ENCODE data around the gene CLSTN2. TPM values are rescaled to one million over a fixed set of nuclear protein-coding genes. Genes with fewer than 3 reads are reported as not detected.

The CLSTN2 gene
- total and polyA plus RNA-seq, 2 experiments from 2014 or later: 3.5 to 7.0 TPM

DNA sequence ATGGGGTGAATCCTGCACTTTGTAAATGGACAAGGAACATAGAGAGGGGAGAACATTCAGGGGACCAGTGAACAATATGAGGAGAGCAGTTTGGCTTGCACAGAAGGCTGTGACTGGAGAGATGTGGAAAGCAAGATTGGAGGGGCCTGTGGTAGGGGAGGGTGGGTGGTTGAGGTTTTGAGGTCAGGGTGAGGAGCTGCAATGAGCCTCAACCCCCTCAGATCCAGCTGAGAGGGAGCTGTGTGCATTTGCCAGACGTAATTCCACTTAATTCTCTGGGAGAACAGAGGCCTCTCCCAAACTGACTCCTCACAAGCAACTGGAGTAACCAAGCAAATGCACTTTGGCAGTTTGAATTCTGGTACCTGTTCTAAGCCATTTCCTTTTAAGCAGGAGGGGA, 489.7 kb downstream of the CLSTN2 start:
- Histone ChIP-seq H3K9me3 (ENCODE audit: low read depth) (no peaks in the 10 kb centered on the region), H3K27me3 (no peaks in the 10 kb centered on the region), H3K36me3 (no peaks in the 10 kb centered on the region), H3K27ac (peak overlapping the region; percentile 95), H3K4me1 (ENCODE audit: low read depth) (peaks cover 42% of the 10 kb centered on the region), H3K4me3 (no peak overlapping the region)
- no peak for DNase-seq (ENCODE audit: low read depth in 1 of 2, low spot score in 1 of 2)
- TF ChIP-seq, protein P1, sequence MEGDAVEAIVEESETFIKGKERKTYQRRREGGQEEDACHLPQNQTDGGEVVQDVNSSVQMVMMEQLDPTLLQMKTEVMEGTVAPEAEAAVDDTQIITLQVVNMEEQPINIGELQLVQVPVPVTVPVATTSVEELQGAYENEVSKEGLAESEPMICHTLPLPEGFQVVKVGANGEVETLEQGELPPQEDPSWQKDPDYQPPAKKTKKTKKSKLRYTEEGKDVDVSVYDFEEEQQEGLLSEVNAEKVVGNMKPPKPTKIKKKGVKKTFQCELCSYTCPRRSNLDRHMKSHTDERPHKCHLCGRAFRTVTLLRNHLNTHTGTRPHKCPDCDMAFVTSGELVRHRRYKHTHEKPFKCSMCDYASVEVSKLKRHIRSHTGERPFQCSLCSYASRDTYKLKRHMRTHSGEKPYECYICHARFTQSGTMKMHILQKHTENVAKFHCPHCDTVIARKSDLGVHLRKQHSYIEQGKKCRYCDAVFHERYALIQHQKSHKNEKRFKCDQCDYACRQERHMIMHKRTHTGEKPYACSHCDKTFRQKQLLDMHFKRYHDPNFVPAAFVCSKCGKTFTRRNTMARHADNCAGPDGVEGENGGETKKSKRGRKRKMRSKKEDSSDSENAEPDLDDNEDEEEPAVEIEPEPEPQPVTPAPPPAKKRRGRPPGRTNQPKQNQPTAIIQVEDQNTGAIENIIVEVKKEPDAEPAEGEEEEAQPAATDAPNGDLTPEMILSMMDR (IDR thresholded peaks at IDR 0.05; ENCODE audit: low read depth, low read length): no peak

DNA sequence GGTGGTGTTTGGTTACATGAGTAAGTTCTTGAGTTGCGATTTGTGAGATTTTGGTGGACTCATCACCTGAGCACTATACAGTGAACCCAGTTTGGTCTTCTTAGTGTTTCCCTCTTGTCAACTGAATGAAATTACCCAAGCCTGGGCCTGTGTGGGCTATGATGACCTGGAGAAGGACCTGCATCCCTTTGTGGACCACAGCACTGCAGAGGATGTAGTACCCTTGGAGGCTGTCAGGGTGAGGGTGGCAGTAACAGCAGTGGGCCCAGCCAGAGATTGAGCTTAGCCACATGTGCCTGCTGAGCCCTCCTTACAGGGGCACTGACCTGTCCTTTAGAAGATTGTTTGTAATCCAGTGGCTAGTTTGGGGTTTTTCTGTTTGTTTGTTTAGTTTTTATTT, 492.8 kb downstream of the CLSTN2 start:
- H3K9me3 ChIP-seq (ENCODE audit: low read depth): no peaks in the 10 kb centered on the region
- peaks cover 36% of the 10 kb centered on the region for H3K4me1 ChIP-seq (ENCODE audit: low read depth)
- H3K4me3 ChIP-seq: no peak overlapping the region
- no peak for DNase-seq (ENCODE audit: low read depth in 1 of 2, low spot score in 1 of 2)
- H3K27ac ChIP-seq: no peak overlapping the region
- no peaks in the 10 kb centered on the region for H3K36me3 ChIP-seq
- H3K27me3 ChIP-seq: no peaks in the 10 kb centered on the region
- TF ChIP-seq, protein P1 (IDR thresholded peaks at IDR 0.05; ENCODE audit: low read depth, low read length): no peak

DNA sequence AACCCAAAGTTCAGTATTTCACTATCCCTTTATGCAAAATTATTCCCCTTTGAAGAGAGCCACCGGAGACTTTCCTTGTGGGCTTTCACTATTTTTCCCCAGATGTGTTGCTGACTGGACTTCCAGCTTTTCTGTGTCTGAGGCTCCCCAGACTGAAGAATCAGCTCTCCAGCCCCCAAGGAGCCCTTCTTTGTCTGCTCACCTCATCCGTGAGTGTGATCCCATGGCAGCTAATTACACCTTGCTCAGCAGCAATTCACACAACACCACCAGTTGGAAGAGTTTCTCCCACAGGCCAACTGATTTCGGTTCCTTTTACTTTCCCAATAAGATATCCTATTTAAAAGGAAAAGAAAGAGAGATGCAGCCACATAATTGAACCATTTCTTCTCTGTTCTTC, 493.4 kb downstream of the CLSTN2 start:
- Histone ChIP-seq H3K36me3 (no peaks in the 10 kb centered on the region), H3K4me1 (ENCODE audit: low read depth) (peaks cover 31% of the 10 kb centered on the region), H3K4me3 (no peak overlapping the region), H3K9me3 (ENCODE audit: low read depth) (no peaks in the 10 kb centered on the region), H3K27me3 (no peaks in the 10 kb centered on the region), H3K27ac (no peak overlapping the region)
- no peak for DNase-seq (ENCODE audit: low read depth in 1 of 2, low spot score in 1 of 2)
- TF ChIP-seq, protein P1 (IDR thresholded peaks at IDR 0.05; ENCODE audit: low read depth, low read length): no peak

DNA sequence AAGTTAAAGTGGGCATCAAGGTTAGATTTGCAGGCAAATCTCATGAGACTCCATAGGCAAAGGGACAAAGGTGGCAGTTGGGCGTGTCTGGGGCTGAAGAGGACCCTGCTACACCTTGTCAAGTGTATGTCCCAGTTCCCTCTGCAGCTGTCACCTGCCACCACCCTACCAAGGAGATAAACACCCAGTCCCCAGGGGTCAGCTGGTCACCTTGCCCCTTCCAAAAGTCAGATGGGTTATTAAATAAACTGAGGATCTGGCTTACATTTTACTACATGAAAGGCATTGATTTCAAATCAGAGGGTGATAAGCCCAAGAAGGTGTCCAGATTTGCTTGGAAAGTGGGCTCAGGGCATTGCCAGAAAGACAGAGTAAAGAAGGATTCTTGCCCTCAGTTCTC, 494.8 kb downstream of the CLSTN2 start:
- Histone ChIP-seq H3K27ac (no peak overlapping the region), H3K4me1 (ENCODE audit: low read depth) (peaks cover 16% of the 10 kb centered on the region), H3K4me3 (no peak overlapping the region), H3K9me3 (ENCODE audit: low read depth) (no peaks in the 10 kb centered on the region), H3K36me3 (no peaks in the 10 kb centered on the region), H3K27me3 (no peaks in the 10 kb centered on the region)
- no peak for DNase-seq (ENCODE audit: low read depth in 1 of 2, low spot score in 1 of 2)
- TF ChIP-seq, protein P1 (IDR thresholded peaks at IDR 0.05; ENCODE audit: low read depth, low read length): no peak

DNA sequence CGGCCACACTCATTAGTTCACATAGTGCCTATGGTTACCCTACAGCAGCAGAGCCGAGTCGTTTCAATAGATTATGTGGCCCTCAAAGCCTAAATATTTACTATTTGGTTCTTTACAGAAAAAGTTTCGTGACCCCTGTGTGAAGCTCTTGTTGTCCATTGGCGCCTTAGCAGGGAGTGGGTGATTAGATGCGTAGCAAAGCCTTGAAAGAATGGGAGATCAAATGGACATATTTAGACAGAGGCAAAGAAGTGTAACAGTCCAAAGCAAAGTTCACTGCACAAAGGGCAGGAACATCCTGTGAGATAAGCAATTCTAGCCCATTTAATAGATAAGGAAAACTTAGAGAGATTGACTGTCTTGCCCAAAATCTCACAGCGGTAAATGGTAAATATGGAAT, 495.5 kb downstream of the CLSTN2 start:
- no peaks in the 10 kb centered on the region for H3K36me3 ChIP-seq
- TF ChIP-seq, protein P1 (IDR thresholded peaks at IDR 0.05; ENCODE audit: low read depth, low read length): no peak
- no peak overlapping the region for H3K4me3 ChIP-seq
- DNase-seq (ENCODE audit: low read depth in 1 of 2, low spot score in 1 of 2): no peak
- no peaks in the 10 kb centered on the region for H3K27me3 ChIP-seq
- peaks cover 12% of the 10 kb centered on the region for H3K4me1 ChIP-seq (ENCODE audit: low read depth)
- H3K27ac ChIP-seq: no peak overlapping the region
- no peaks in the 10 kb centered on the region for H3K9me3 ChIP-seq (ENCODE audit: low read depth)

DNA sequence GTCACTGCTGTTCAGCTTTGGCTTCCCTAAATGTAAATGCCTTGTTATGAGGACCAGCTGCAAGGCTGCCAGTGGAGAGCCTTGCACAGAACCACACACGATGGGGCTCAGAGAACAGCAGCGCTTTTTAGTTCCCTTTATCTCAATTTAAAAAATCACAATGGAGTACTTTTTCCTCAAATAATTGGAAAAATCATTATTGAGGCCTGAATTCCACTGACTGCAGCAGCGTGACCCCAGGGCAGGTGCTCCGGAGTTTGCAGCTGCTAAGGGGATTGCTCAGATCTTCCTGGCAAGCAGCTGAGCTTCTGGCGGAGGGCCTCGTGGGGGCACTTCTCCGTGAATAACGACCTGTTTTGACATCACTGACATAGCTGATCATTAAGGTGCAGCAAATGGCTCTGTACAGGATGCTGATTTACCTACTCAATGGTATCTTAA, 497.3 kb downstream of the CLSTN2 start:
- TF ChIP-seq, protein P1 (IDR thresholded peaks at IDR 0.05; ENCODE audit: low read depth, low read length): no peak
- no peak for DNase-seq (ENCODE audit: low read depth in 1 of 2, low spot score in 1 of 2)
- Histone ChIP-seq H3K27ac (no peak overlapping the region), H3K9me3 (ENCODE audit: low read depth) (no peaks in the 10 kb centered on the region), H3K27me3 (no peaks in the 10 kb centered on the region), H3K4me1 (ENCODE audit: low read depth) (peaks cover 9% of the 10 kb centered on the region), H3K36me3 (no peaks in the 10 kb centered on the region), H3K4me3 (no peak overlapping the region)

Measured in cardiac muscle cell (in vitro differentiated cells and primary cell).